ENCODE data around the gene CENPS.
"Not testable (repeated sequence)": the region's sequence is repeated elsewhere in the genome, so short reads cannot be mapped to it uniquely, and the experiment has no call there.

Gene CENPS

DNA sequence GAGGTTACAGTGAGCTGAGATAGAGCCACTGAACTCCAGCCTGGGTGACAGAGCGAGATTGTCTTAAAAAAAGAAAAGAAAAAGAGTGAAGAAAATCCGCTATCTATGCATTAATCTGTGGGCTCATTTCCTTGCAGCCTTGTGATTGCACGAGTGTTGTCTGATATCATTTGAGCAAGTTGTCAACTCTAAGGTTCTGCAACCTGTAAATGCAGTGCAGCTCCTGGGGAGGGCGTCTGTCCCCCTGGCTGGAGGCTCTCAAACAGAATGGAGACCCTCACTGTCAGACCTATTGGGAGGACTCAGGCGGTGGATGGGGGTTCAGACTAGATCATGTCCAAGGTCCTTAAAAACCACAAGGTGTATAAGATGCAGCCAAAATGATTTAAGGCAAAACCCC is 25.8 kb downstream of the CENPS start:
- no peak for FAIRE-seq

GRCh38 chr1:10456661-10457060 is 26.4 kb downstream of the CENPS start:
- no peak for FAIRE-seq

- FAIRE-seq: not testable (repeated sequence)
Observed at GRCh38 chr1:10457462-10457861, 27.2 kb downstream of the CENPS start.

DNA sequence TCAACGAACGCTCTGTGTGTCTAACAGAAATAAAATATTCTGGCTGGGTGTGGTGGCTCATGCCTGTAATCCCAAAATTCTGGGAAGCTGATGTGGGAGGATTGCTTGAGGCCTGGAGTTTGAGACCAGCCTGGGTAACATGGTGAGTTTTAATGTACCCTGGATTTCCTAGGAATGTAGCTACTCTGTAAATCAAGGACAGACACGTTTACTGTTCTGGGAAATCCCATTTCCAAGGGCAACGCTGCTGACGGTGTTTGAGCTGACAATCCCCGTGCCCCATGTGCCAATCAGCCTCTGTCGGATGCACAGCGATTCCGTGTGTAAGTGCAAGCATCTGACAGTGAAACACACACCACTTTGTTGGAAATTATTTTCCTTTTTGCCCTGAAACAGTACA is 27.6 kb downstream of the CENPS start:
- FAIRE-seq: no peak

DNA sequence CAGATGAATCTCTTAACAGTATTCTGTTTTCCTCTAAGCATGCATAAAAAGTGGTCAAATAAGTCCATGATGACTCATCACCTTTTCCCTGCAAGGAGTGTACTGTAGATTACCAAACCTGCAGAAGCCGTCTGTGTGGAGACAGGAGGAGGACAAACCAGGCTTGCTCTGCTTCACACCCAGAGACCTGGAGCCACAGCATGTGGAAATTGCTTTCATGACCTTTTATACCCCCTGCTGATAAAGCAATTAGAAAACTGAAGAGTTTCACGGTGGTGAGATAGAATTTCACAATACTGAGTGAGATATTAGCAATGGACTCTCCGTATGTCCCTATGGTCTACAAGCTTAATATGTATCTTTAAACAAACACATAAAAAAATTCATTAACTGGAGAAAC is 29.0 kb downstream of the CENPS start:
- no peak for FAIRE-seq

DNA sequence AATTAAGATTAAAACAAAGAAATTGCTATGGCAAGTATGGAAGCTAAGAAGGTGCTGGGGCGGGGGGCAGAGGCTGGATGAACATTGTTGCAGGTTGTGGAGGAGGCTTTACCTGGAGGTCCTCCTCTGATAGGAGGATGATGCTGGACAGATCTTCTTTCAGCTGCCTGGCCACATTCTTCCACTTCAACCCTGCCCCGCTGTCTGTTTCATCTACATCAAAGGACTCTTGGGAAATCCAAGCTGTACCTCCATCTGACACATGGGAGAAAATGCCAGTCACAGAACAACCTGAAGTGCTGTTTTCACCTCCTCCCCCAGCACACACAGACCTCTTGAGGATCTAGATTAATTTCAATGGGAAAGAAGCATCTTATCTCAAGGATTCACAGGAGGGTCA is 36.8 kb downstream of the CENPS start:
- FAIRE-seq: no peak

DNA sequence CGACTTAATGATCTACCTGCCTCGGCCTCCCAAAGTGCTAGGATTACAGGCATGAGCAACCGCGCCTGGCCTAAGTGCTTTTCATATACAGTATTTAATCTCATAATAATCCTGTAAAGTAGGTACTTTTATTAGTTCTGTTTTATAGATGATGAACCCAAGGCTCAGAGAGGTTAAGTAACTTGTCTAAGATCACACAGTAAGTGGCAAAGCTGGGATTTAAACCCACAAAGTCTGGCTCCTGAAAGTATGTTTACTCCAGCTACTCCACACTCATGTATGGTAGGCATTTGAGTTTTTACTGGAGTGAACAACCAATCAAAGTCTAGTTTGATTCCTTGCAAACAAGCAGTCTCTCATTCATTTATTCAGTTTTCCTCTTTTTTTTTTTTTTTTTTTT is 39.8 kb downstream of the CENPS start:
- FAIRE-seq: no peak

DNA sequence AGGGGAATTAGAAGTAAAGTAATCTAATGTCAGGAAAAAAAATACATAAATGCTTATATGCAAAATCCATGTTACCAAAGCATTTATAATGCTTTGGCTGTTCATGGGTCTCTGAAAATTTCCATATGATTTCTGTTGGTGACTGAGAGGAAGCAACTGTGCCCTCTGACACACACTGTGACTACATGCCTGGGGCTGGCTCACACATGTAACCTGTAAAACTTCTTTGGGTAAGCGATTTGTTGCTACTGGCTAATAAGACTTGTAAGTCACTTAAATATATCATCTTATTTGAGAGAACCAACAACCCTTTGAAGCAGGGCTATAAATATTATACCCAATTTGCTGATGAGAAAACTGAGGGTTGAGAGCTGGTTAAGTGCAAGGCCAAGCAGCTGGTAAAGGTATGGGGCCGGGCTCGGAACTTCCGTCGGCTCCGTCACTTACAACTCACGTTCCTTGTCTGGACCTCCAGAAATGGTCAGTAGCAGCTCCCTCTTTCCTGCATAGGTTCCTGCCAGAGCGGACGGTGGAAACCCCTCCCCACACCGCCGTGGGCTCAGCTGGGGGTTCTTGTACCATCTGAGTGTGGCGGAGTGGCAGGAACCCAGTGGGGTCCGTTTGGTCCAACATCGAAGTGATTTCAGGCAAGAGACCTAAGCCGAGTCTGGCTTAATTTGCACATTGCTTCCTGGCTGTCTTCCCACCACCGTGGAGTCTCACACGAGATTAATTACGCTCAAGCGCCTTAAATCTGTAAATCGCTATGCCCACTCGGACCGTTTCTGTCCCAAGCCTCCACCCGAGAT is 41.4 kb downstream of the CENPS start:
- FAIRE-seq: no peak

DNA sequence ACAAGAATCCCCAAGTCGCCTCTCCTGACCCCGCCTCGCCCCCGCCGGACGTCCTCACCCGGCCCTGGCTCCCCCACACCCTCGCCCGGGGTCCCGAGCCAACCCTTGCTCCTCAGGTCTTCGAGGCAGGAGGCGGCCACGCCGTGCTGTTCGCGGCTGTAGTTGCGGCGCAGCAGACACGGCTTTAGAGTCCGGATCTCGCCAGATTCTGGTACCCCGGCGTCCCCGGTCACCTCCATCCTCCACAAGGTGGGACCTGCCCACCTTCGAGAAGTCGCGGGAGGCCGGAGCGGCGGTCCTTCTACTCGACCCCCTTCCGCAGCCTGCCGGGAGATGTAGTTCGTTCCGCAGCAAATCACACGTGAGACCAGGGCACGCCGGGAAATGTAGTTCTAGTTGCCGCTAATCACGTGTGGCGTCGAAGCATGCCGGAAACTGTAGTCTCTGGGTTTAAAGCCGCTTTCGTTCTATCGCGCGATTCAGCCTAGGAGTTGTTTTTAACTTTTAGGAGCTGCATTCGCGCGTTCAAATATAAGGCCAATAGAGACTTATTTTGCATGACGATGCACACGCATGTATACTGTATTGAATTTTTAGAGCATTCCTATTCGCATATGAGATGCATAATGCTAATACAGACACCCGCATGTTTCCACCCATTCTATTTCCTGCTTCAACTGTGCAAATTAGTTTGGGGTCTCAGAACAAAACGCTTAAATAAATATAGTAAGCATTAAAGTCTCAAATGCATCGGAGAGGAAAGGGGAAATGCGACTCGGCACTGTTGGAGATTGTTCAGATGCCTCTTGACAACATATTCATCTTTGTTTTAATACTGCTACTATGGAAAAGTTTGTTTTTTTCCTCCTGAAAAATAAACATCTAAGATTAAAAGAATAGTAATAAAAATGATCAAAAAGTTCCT is 42.2 kb downstream of the CENPS start, which contains the start of gene DFFA:
Gene DFFA (minus strand): TSS at position 310 of the 925 bp plus-strand sequence. CDS start 71 bp downstream, at position 239.
- peak; percentile 56 for FAIRE-seq

- no peak for FAIRE-seq
Observed at GRCh38 chr1:10473145-10473765, 43.0 kb downstream of the CENPS start.

DNA sequence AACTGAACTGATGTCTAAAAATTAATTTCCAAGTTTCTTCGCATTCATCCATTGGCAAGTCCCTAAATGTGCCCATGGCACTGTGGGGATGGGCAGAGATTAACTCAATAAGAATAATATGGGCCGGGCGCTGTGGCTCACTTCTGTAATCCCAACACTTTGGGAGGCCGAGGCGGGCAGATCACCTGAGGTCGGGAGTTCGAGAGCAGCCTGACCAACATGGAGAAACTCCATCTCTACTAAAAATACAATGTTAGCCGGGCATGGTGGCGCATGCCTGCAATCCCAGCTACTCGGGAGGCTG is 44.0 kb downstream of the CENPS start:
- not testable (repeated sequence) for FAIRE-seq

GRCh38 chr1:10474613-10475507 is 44.6 kb downstream of the CENPS start, which contains the start of gene PEX14:
PEX14 (plus strand) TSS chr1:10474950; CDS start chr1:10474967, 17 bp downstream.
- FAIRE-seq: no peak

DNA sequence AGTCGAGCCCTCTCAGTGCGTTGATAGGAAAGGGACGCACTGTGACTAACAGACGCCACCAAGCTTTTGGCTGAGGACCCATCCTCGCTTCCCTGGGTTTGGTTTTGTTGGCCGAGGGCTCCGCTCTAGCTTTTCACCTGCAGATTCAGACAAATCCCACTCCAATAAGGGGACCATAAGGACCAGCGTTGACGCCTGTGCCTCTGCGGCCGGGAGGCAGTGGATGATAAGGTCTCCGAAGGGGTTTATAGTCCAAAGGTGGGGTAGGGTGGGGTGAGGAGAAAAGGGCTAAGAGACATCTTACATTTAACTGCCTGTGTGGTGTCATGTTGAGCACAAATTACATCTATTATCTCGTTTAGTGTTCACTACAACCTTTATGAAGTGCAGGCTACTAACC is 45.3 kb downstream of the CENPS start:
- no peak for FAIRE-seq

DNA sequence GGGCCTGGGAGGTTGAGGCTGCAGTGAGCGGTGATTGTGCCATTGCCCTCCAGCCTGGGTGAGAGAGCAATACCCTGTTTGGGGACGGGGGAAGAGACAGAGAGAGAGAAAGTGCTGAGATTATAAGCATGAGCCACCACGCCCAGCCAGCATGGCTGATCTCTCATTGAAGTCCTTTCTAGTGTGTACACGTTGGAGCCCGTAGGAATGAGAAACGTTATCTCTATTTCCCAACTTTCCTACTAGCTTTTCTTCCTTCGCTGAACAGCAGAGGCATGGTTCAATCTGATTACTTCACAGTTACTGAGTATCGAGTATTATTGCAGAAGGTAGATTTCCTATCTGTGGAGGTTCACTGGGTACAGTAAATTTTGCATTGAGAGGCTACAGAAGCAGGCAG is 49.1 kb downstream of the CENPS start:
- FAIRE-seq: no peak

DNA sequence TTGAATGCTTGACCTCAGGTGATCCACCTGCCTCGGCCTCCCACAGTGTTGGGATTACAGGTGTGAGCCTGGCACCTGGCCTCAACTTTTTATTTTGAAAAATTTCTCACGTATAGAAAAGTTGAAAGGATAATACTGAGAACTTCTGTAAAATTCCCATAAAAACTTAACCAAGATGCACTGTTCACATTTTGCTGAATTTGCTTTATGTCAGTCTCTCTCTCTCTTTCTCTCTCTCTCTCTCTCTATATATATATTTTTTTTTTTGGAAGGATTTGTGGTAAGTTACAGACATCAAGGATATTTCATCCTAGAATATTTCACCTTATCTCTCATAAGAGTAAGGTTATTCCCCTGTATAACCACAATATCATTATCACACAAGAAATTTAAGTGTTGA is 50.4 kb downstream of the CENPS start:
- no peak for FAIRE-seq

GRCh38 chr1:10484521-10484920 is 54.3 kb downstream of the CENPS start:
- no peak for FAIRE-seq

- FAIRE-seq: no peak
Observed at GRCh38 chr1:10489291-10490055, 59.2 kb downstream of the CENPS start.

DNA sequence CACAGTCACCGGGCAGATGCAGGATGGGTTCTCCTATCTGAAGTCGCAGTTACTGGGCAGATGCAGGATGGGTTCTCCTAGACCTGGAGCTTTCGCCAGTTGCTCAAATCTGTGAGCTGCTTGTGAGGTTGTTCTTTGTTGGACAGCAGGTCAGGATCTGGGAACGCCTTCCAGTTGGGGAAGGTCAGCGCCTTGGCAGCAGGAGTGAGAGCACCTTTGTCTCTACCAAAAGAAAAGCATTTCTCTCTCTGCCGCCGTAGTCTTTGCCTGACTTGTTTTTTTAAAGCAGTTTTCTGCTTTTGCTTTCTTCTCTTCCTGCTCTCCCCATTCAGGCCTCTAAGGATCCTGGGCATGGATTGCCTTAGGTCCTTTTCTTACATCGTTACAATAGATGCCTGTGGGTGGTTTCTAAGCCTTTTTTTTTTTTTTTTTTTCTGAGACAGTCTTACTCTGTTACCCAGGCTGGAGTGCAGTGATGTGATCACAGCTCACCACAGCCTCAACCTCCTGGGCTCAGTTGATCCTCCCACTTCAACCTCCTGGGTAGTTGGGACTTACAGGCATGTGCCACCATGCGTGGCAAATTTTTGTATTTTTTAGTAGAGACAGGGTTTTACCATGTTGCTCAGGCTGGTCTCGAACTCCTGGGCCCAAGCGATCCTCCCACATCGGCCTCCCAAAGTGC is 60.2 kb downstream of the CENPS start:
- FAIRE-seq: no peak

Data from islet of Langerhans (tissue), 1 donor.